AG08396 (cell line): Measurements from ENCODE around the gene ARHGAP42.
A peak's percentile ranks its signal among the peaks of the same experiment; 100 is the strongest.
"Not testable (repeated sequence)": the region's sequence is repeated elsewhere in the genome, so short reads cannot be mapped to it uniquely, and the experiment has no call there.

Experiments
- DNase-seq: peaks from one replicate; pipeline ENCODE4 v3.0.0; 2012; ENCODE audit warnings: low spot score, mixed read lengths

Gene ARHGAP42

GRCh38 chr11:100687054-100687629, at the start of gene ARHGAP42:
TSS of gene ARHGAP42 (plus strand) at chr11:100687288. CDS start at chr11:100687679, 391 bp downstream.
- peak; percentile 80 for DNase-seq

- no peak for DNase-seq
Observed at GRCh38 chr11:100637706-100638105, 49.4 kb upstream of the ARHGAP42 start.

GRCh38 chr11:100638648-100639047, 48.4 kb upstream of the ARHGAP42 start:
- no peak for DNase-seq

GRCh38 chr11:100639140-100639539, 47.9 kb upstream of the ARHGAP42 start:
- DNase-seq: peak; percentile 43

- no peak for DNase-seq
Observed at GRCh38 chr11:100640071-100640470, 47.0 kb upstream of the ARHGAP42 start.

- DNase-seq: no peak
Observed at GRCh38 chr11:100640646-100641045, 46.4 kb upstream of the ARHGAP42 start.

- no peak for DNase-seq
Observed at GRCh38 chr11:100641456-100641855, 45.6 kb upstream of the ARHGAP42 start.

- DNase-seq: no peak
Observed at GRCh38 chr11:100646545-100646944, 40.5 kb upstream of the ARHGAP42 start.

GRCh38 chr11:100647861-100648260, 39.2 kb upstream of the ARHGAP42 start:
- DNase-seq: no peak

GRCh38 chr11:100663583-100663982, 23.5 kb upstream of the ARHGAP42 start:
- no peak for DNase-seq

- no peak for DNase-seq
Observed at GRCh38 chr11:100663996-100664395, 23.1 kb upstream of the ARHGAP42 start.

GRCh38 chr11:100666816-100667215, 20.3 kb upstream of the ARHGAP42 start:
- DNase-seq: not testable (repeated sequence)

GRCh38 chr11:100667449-100667848, 19.6 kb upstream of the ARHGAP42 start:
- DNase-seq: no peak

- no peak for DNase-seq
Observed at GRCh38 chr11:100670140-100670539, 16.9 kb upstream of the ARHGAP42 start.

GRCh38 chr11:100671471-100671870, 15.6 kb upstream of the ARHGAP42 start:
- DNase-seq: no peak

GRCh38 chr11:100672498-100673033, 14.5 kb upstream of the ARHGAP42 start:
- DNase-seq: no peak

GRCh38 chr11:100673063-100673462, 14.0 kb upstream of the ARHGAP42 start:
- no peak for DNase-seq

- no peak for DNase-seq
Observed at GRCh38 chr11:100674212-100674611, 12.9 kb upstream of the ARHGAP42 start.

- DNase-seq: no peak
Observed at GRCh38 chr11:100675115-100675650, 11.9 kb upstream of the ARHGAP42 start.

GRCh38 chr11:100676901-100677300, 10.2 kb upstream of the ARHGAP42 start:
- DNase-seq: no peak

- no peak for DNase-seq
Observed at GRCh38 chr11:100677796-100678195, 9.3 kb upstream of the ARHGAP42 start.

GRCh38 chr11:100680070-100680469, 7.0 kb upstream of the ARHGAP42 start:
- no peak for DNase-seq

GRCh38 chr11:100681064-100681502, 6.0 kb upstream of the ARHGAP42 start:
- no peak for DNase-seq
